Left kidney (tissue), 2 donors: ENCODE data around the gene FAM110A. TPM values are rescaled to one million over a fixed set of nuclear protein-coding genes. Genes with fewer than 3 reads are reported as not detected.
"Not testable (repeated sequence)": the region's sequence is repeated elsewhere in the genome, so short reads cannot be mapped to it uniquely, and the experiment has no call there.

Experiments used
- DNase-seq: peaks from one replicate; pipeline ENCODE4 v3.0.0-alpha.2; 2013
- polyA plus RNA-seq: library from polyadenylated mRNA; unstranded; fragments of 120-200 nt; gene quantifications from one replicate; pipeline ENCODE4 v1.2.1, GENCODE V29; 2013; ENCODE audit not compliant: insufficient read length

FAM110A gene
- polyA plus RNA-seq, 1 donor = 7.6 TPM

GRCh38 chr20:842547-842940 is 9.0 kb downstream of the FAM110A start:
- no peak for DNase-seq

- no peak for DNase-seq
Measured at GRCh38 chr20:843912-844311, 10.4 kb downstream of the FAM110A start.

- DNase-seq = peak; percentile 91
Measured at GRCh38 chr20:844473-845225, 11.1 kb downstream of the FAM110A start.

GRCh38 chr20:845226-845868 is 11.8 kb downstream of the FAM110A start:
- no peak for DNase-seq

- DNase-seq = no peak
Measured at GRCh38 chr20:845941-846893, 12.7 kb downstream of the FAM110A start.

GRCh38 chr20:846894-847278 is 13.4 kb downstream of the FAM110A start:
- no peak for DNase-seq

GRCh38 chr20:848193-848592 is 14.7 kb downstream of the FAM110A start:
- DNase-seq = no peak

GRCh38 chr20:848731-849130 is 15.2 kb downstream of the FAM110A start:
- not testable (repeated sequence) for DNase-seq

GRCh38 chr20:853406-853996 is 20.0 kb downstream of the FAM110A start:
- DNase-seq = no peak

GRCh38 chr20:854601-855000 is 21.1 kb downstream of the FAM110A start:
- no peak for DNase-seq

- DNase-seq = no peak
Measured at GRCh38 chr20:855466-856360, 22.2 kb downstream of the FAM110A start.

- DNase-seq = no peak
Measured at GRCh38 chr20:856361-856775, 22.9 kb downstream of the FAM110A start.

- no peak for DNase-seq
Measured at GRCh38 chr20:858011-858410, 24.5 kb downstream of the FAM110A start.

GRCh38 chr20:859751-860231 is 26.3 kb downstream of the FAM110A start:
- DNase-seq = no peak

- no peak for DNase-seq
Measured at GRCh38 chr20:860891-861290, 27.4 kb downstream of the FAM110A start.

- no peak for DNase-seq
Measured at GRCh38 chr20:865440-865839, 31.9 kb downstream of the FAM110A start.

GRCh38 chr20:868279-868678 is 34.8 kb downstream of the FAM110A start:
- no peak for DNase-seq

- no peak for DNase-seq
Measured at GRCh38 chr20:869606-870005, 36.1 kb downstream of the FAM110A start.

- DNase-seq = no peak
Measured at GRCh38 chr20:870758-871157, 37.2 kb downstream of the FAM110A start.

- no peak for DNase-seq
Measured at GRCh38 chr20:871436-871835, 37.9 kb downstream of the FAM110A start.

GRCh38 chr20:871948-872347 is 38.4 kb downstream of the FAM110A start:
- DNase-seq = no peak
